Measurements from ENCODE around the gene HGFAC. TPM values are rescaled to one million over a fixed set of nuclear protein-coding genes. Genes with fewer than 3 reads are reported as not detected.
A peak's percentile ranks its signal among the peaks of the same experiment; 100 is the strongest.

The HGFAC gene
- total RNA-seq, 1 donor from 2014 or later = 3.1 TPM

GRCh38 chr4:3485886-3486540 is 44.2 kb downstream of the HGFAC start:
- no peak for DNase-seq (ENCODE audit: low spot score)

- no peak for DNase-seq (ENCODE audit: low spot score)
Observed at GRCh38 chr4:3486541-3487540, 45.1 kb downstream of the HGFAC start.

GRCh38 chr4:3487861-3488260 is 46.1 kb downstream of the HGFAC start:
- DNase-seq (ENCODE audit: low spot score) = no peak

- DNase-seq (ENCODE audit: low spot score) = no peak
Observed at GRCh38 chr4:3488820-3489219, 47.1 kb downstream of the HGFAC start.

GRCh38 chr4:3489451-3489962 is 47.7 kb downstream of the HGFAC start:
- DNase-seq (ENCODE audit: low spot score) = no peak

GRCh38 chr4:3491681-3492405 is 50.1 kb downstream of the HGFAC start:
- DNase-seq (ENCODE audit: low spot score) = peak; percentile 74

GRCh38 chr4:3492741-3493719 is 51.3 kb downstream of the HGFAC start:
- DNase-seq (ENCODE audit: low spot score) = no peak

- DNase-seq (ENCODE audit: low spot score) = no peak
Observed at GRCh38 chr4:3493720-3494461, 52.1 kb downstream of the HGFAC start.

- peak; percentile 20 for DNase-seq (ENCODE audit: low spot score)
Observed at GRCh38 chr4:3494462-3494871, 52.7 kb downstream of the HGFAC start.

GRCh38 chr4:3495204-3495975 is 53.6 kb downstream of the HGFAC start:
- DNase-seq (ENCODE audit: low spot score) = no peak

GRCh38 chr4:3496021-3496420 is 54.3 kb downstream of the HGFAC start:
- DNase-seq (ENCODE audit: low spot score) = no peak

GRCh38 chr4:3497095-3497494 is 55.3 kb downstream of the HGFAC start:
- no peak for DNase-seq (ENCODE audit: low spot score)

- DNase-seq (ENCODE audit: low spot score) = no peak
Observed at GRCh38 chr4:3497523-3498389, 56.0 kb downstream of the HGFAC start.

GRCh38 chr4:3498407-3498806 is 56.6 kb downstream of the HGFAC start:
- DNase-seq (ENCODE audit: low spot score) = no peak

All from umbilical cord (tissue), 2 donors.